Middle frontal gyrus (tissue), 1 donor: ENCODE data around the gene THOC5.

Source experiments
- DNase-seq: peaks from one replicate; pipeline ENCODE4 v3.0.0-alpha.2; 2015; ENCODE audit warnings: low spot score; ENCODE audit errors: extremely low spot score

THOC5 gene

DNA sequence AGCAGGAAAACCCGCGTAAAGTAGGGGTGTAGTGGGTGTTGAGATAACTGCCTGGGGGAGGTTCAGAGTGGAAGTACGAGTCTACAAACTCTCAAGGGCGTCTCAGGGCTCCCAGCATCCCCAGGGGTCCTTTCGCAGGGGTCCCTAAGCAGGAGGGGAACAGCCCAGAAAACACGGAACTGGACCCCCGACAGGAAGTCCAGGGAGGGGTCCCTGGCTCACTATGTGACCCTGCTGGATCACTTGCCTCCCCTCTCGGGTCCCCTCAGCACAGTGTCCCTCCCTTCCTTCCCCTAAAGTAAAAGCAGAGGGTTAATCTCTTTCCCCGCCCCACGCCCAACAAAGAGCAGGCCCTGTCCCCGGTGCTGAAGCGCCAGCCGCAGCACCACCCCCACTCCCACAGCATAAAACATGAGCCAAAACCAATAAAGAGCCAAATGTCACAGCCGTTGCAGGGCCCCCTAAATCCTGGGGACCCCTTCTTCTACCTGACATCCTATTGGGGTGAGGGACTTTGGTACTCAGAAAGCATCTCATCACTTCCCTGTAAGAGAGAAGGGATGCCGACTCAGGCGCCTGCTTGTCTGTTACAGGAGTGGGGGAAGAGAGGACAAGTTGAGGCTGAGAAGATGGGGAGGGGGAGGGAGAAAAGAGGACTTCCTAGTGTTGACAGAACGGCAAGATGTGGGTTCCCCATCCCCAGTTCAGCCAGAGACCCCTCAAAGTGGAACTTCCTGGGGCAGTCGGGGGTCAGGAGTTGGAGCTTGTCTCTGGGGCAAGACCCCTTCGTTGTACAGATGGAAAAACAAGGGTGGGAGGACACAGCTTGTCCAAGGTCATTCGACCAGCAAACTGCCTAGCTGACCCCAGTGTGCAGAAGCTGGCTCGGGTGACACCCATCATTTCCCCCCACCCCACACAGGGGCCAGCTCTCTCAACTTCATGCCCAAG is 75.0 kb downstream of the THOC5 start:
- DNase-seq: no peak

DNA sequence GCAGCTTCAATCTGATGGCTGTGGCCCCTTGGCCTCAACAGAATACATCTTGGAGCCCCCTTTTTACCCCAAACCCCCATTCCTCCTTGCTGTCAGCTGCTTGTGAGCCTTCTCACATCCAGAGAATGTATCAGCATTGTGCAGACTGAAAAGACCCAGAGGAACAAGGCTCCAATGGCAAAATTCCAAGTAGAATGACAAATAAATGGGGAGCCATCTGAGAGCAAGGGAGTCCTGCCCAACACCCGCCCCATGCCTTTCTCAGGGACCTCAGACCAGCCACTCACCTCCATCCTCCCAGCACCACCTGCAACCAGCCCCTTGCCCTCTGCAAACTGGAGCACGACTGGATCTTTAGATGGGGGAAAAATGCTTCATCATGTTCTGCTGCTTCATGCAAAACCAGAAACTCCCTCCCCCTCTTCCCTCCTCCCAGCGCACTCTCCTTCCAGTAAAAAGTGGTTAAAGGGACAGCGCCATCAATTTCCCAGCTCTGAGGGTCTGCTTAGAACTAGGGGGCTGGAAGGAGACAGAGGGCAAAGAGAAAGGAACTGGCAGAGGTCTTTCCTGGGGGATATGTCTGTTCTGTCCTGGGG is 75.7 kb downstream of the THOC5 start:
- no peak for DNase-seq

- no peak for DNase-seq
Measured at GRCh38 chr22:29476116-29476515, 77.4 kb downstream of the THOC5 start.

GRCh38 chr22:29475550-29475949 is 78.0 kb downstream of the THOC5 start:
- DNase-seq: no peak

- no peak for DNase-seq
Measured at GRCh38 chr22:29473001-29473400, 80.6 kb downstream of the THOC5 start.

DNA sequence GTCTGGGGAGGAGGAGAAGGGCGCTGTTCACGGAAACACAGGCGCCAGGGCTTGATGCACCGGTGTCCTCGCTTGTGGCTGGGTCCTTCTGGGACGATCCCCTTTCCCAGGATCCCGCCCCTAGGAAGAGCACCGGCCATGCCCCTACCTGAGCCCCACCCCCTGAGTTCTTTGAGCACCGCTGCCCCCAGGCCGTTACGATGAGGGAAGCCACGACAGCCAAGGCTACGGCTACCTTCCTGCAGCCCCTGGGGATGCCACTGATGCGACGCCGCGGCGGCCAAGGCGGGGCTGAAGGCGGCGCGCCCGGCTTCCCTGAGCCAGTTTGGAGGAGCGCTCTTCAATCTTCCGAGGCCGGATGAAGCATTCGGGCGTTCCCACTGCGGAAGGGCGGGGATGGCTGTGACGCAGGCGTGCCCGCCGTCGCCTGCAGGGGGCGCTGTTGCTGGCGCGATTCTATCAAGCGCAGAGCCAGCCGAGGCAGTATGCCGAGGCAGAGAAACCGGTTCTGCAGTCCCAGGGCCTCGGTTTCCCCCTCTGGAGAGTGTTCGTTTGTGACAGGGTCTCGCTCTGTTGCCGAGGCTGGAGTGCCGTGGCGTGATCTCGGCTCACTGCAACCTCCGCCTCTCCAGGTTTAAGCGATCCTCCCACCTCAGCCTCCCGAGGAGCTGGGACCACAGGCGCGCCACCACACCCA is 83.2 kb downstream of the THOC5 start:
- peak; percentile 28 for DNase-seq

DNA sequence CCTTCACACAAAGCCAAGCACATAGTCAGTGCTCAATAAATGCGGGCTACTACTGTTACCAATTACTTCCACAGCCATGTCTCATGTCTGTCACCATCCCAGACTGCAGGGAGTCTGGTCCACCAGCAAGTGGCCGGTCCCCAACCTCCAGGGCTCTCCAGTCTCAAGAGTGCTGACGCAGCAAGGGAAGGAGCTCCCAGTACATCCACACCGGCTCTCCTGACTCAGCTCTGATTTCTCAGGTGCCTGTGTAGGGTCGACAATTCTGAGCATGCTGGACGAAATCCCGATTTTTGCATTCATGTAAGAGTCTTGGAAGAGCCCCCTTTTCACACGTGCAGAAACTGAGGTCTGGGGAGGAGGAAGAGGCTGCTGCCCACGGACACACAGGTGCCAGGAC is 83.8 kb downstream of the THOC5 start:
- DNase-seq: no peak

DNA sequence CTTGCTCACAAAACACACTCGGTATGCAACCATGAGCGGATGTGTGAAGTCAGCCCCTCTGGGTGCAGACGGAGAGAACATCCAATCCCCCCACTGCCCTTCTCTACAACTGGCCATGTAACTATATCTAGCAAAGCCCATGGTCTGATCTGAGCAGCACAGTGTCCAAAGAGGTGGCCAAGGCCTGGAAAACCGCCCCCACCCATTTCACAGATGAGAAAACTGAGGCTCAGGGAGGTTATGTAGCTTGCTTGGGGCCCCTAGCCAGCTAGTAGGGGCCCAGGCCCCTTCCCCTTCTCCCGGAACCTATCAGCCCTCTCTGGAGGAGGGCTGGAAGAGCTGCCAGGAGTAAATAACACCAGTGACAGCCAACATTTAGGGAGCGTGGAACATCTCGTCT is 89.0 kb downstream of the THOC5 start:
- DNase-seq: no peak

DNA sequence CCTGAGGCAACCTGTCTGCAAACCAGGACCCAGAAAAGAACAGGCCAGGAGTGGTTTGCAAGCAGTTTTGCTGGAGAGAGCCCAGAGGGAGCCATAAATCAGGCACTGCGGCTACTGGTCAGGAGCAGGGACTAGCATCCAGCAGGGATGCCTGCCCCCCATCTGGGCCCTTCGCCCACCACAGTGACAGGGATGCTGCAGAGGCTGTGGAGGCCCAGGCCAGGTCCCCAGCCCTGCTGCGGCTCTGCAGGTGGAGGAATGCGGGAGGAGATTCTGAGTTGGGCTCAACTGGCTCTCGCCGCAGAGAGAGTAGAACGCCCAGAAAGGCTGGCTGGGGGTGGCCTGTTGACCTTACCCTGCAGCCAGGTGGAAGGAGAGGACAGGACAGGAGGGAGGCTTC is 89.9 kb downstream of the THOC5 start:
- no peak for DNase-seq

DNA sequence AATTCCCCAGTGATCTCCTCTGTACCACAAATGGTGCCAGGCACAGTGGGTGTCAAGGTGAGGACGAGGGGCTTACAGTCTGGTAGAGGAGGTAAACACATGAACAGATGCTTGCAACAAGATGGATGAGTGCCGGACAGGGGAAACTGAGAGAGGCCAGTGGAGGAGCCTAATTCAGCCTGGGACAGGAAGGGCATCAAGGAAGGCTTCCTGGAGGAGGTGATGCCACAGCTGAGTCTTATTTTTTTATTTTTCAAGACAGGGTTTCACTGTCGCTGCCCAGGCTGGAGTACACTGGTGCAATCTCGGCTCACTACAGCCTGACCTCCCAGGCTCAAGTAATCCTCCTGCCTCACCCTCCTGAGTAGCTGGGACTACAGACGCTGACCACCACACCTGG is 92.3 kb downstream of the THOC5 start:
- DNase-seq: no peak

- DNase-seq: no peak
Measured at GRCh38 chr22:29459773-29460172, 93.8 kb downstream of the THOC5 start.

DNA sequence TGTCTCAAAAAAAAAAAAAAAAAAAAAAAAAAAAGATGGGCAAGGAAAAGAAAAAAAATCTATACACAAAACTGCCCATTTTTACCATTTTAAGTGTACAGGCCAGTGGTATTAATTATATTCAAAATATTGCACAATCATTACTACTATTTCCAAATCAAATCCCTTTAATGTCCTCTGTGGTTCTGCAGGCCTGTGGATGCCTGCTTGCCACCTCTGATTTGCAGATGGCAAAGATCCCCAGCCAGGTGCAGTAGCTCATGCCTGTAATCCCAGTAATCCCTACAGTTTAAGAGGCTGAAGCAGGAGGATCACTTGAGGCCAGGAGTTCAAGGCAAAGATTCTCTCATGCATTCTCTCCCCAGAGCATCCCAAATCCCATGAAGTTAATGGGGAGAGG is 95.0 kb downstream of the THOC5 start:
- DNase-seq: no peak

DNA sequence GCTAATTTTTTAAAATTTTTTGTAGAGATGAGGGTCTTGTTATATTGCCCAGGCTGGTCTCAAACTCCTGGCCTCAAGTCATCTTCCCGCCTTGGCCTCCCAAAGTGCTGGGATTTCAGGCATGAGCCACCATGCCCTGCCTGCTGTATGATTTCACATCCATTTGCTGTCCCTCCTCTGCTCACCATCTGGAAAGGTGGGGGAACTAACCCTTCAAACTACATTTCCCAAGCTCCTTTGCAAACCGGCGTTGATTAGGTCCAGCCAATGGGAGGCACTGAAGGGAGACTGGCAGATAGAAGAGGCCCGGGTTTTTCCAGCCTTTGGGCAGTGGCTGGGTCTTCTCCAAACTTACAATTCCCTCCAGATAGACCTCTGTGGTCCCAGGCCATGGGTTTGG is 95.8 kb downstream of the THOC5 start:
- DNase-seq: no peak

DNA sequence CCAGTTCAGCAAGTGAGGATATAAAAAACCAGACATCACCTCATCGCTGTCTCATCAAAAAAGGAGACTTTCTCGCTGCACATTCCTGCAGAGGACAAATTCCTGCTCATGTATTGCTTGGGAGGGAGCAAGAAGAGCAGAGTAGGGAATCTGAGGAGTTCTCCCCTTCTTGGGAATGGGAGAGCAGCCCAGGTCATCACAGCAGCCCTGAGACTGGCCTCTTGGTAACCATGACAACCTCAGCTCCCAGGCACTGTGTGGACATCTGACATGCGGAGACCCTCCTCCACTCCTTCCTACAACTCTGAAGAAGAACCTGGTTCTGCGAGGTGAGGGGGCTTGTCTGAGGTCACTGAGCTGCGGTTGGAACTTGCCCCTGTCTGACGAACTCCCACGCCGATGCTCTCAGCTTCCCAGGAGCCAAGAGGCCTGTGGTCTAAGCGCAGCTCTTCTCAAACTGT is 97.3 kb downstream of the THOC5 start:
- no peak for DNase-seq
